Transverse colon (tissue), 4 donors: Measurements from ENCODE around the gene PRR16.

Source experiments
- CTCF ChIP-seq, 5 experiments: fragments of 200-600 bp in 3 of 5; fragments of 450-650 bp in 2 of 5; sonication (generic) in 3 of 5; IDR thresholded peaks; 1 replicate in 2 of 5; 2 replicates in 3 of 5; pipeline ENCODE4 v1.5.1; 2016 to 2017; ENCODE audit warnings: antibody characterized with exemption in 5 of 5, inconsistent platforms in 3 of 5, mild to moderate bottlenecking in 2 of 5, moderate library complexity in 1 of 5
- EP300 ChIP-seq: sonication (generic); formaldehyde crosslinking; IDR thresholded peaks from one replicate; pipeline ENCODE4 v1.6.1; 2017; ENCODE audit warnings: antibody characterized with exemption, low read depth
- POLR2A ChIP-seq: fragments of 450-650 bp; IDR thresholded peaks from one replicate; pipeline ENCODE4 v1.6.1; 2016; ENCODE audit warnings: antibody characterized with exemption, mild to moderate bottlenecking, moderate library complexity
- POLR2AphosphoS5 ChIP-seq, 3 donors: sonication (generic); formaldehyde crosslinking; IDR thresholded peaks; one replicate each; pipeline ENCODE4 v1.6.1; 2016; ENCODE audit warnings: antibody characterized with exemption in 3 of 3

- TF ChIP-seq POLR2A (no peak), CTCF (IDR thresholded peaks at IDR 0.05) (no peak), EP300 (no peak), POLR2AphosphoS5 (IDR thresholded peaks at IDR 0.05) (no peak)
These were observed 43.1 kb downstream of the PRR16 start for GRCh38 chr5:120507197-120507596.
